Left lung (tissue), 10 donors: Measurements from ENCODE around the gene ABCD1. TPM values are rescaled to one million over a fixed set of nuclear protein-coding genes. Genes with fewer than 3 reads are reported as not detected.

Source experiments
- ATAC-seq: fragments of 200-7000 bp; cut with Tn5 transposase; one replicate; pipeline ENCODE4 v1.9.1; 2020; ENCODE audit warnings: moderate library complexity
- DNase-seq, 4 donors: peaks; one replicate each; pipeline ENCODE4 v3.0.0-alpha.2; 2013 to 2020
- H3K27ac ChIP-seq, 2 donors: fragments of 200-600 bp; sonication (generic) in 1 of 2; one replicate each; pipeline versions ENCODE4 v1.5.0 to v1.8.0; 2020 to 2021
- H3K27me3 ChIP-seq, 2 donors: fragments of 200-600 bp; sonication (generic) in 1 of 2; one replicate each; pipeline versions ENCODE4 v1.5.0 to v1.8.0; 2020 to 2021
- H3K36me3 ChIP-seq, 2 donors: fragments of 200-600 bp; sonication (generic) in 1 of 2; one replicate each; pipeline versions ENCODE4 v1.5.0 to v1.8.0; 2020 to 2021
- H3K4me1 ChIP-seq, 2 donors: fragments of 200-600 bp; one replicate each; pipeline ENCODE4 v1.8.0; 2021
- H3K4me3 ChIP-seq, 2 donors: fragments of 200-600 bp; sonication (generic) in 1 of 2; one replicate each; pipeline versions ENCODE4 v1.5.0 to v1.8.0; 2020 to 2021; ENCODE audit warnings: mild to moderate bottlenecking in 1 of 2
- H3K9me3 ChIP-seq, 2 donors: fragments of 200-600 bp; sonication (generic) in 1 of 2; one replicate each; pipeline versions ENCODE4 v1.5.0 to v1.8.0; 2020 to 2021
- CTCF ChIP-seq, 2 donors: fragments of 200-600 bp; sonication (generic) in 1 of 2; IDR thresholded peaks; one replicate each; pipeline versions ENCODE4 v1.5.0 to v1.8.0; 2021; ENCODE audit warnings: antibody characterized with exemption in 2 of 2
- intact Hi-C, 2 donors: fragments of 100-400 bp; cut with DNase I; formaldehyde crosslinking; loops; one replicate each; pipeline versions ENCODE4 v1.11.2 to v1.14.2; 2022
- polyA plus RNA-seq, 6 donors: library from polyadenylated mRNA; unstranded; fragments of 120-200 nt; gene quantifications; one replicate each; pipeline ENCODE4 v1.2.1, GENCODE V29; 2013; ENCODE audit not compliant: insufficient read length in 6 of 6
- total RNA-seq, 2 donors: library from RNA; stranded (reverse); fragmentation: NEBNext Ultra II Directional; extraction: Animal tissue kit (Norgen Biotek cat#: 25700); gene quantifications; one replicate each; pipeline ENCODE4 v1.2.1, GENCODE V29; 2021
- donor health status: DM: no; HTN: yes; CAD: no.
- donor health status: DM: no; HTN: no; CAD: no.

Gene ABCD1
- total and polyA plus RNA-seq, 8 donors, result 6.5 to 18.5 (median 10.0) TPM

- no peak for TF ChIP-seq CTCF (IDR thresholded peaks at IDR 0.05)
- Histone ChIP-seq H3K27me3 (peaks cover 0 to 53% of the 10 kb centered on the region in 2 donors), H3K36me3 (no peaks in the 10 kb centered on the region), H3K9me3 (no peaks in the 10 kb centered on the region), H3K27ac (no peak overlapping the region), H3K4me3 (no peak overlapping the region), H3K4me1 (no peaks in the 10 kb centered on the region)
- DNase-seq (peak in 1 of 4 donors; percentile 26), ATAC-seq (no peak)
- intact Hi-C loops, result no loop called here
Observed at GRCh38 chrX:153685156-153685536, 39.5 kb upstream of the ABCD1 start.

- no peak for TF ChIP-seq CTCF (IDR thresholded peaks at IDR 0.05)
- Histone ChIP-seq H3K27ac (no peak overlapping the region), H3K36me3 (no peaks in the 10 kb centered on the region), H3K4me1 (no peaks in the 10 kb centered on the region), H3K9me3 (no peaks in the 10 kb centered on the region), H3K4me3 (no peak overlapping the region), H3K27me3 (peaks cover 0 to 56% of the 10 kb centered on the region in 2 donors)
- no peak for ATAC-seq
- peak in 1 of 4 donors; percentile 25 for DNase-seq
- intact Hi-C loops, result no loop called here
Observed at GRCh38 chrX:153685751-153686696, 38.6 kb upstream of the ABCD1 start.

GRCh38 chrX:153686711-153687110 lies 37.9 kb upstream of the ABCD1 start:
- no peak for ATAC-seq
- Histone ChIP-seq H3K4me3 (no peak overlapping the region), H3K27ac (no peak overlapping the region), H3K36me3 (no peaks in the 10 kb centered on the region), H3K4me1 (no peaks in the 10 kb centered on the region), H3K9me3 (no peaks in the 10 kb centered on the region), H3K27me3 (peaks cover 0 to 56% of the 10 kb centered on the region in 2 donors)
- DNase-seq, result no peak
- TF ChIP-seq CTCF (IDR thresholded peaks at IDR 0.05), result no peak
- intact Hi-C loops, result no loop called here

- H3K36me3 ChIP-seq, result no peaks in the 10 kb centered on the region
- no peak within 1 kb of the TSS for H3K27ac ChIP-seq
- DNase-seq, result peak; percentile 46 to 84 (median 70)
- ATAC-seq, result peak; percentile 83
- intact Hi-C loops, result no loop called here
- H3K4me3 ChIP-seq, result peak within 1 kb of the TSS in 1 of 2 donors; percentile 26
- TF ChIP-seq CTCF (IDR thresholded peaks at IDR 0.05), result no peak
- no peaks in the 10 kb centered on the region for H3K4me1 ChIP-seq
- peaks cover 0 to 56% of the 10 kb centered on the region in 2 donors for H3K27me3 ChIP-seq
- no peaks in the 10 kb centered on the region for H3K9me3 ChIP-seq
Observed at GRCh38 chrX:153687121-153688039, 37.3 kb upstream of the ABCD1 start, which contains the start of gene SLC6A8. TSS of gene SLC6A8 (plus strand) at chrX:153687926. CDS start at chrX:153688575, 649 bp downstream.
